ENCODE data around the gene PCLO. TPM values are rescaled to one million over a fixed set of nuclear protein-coding genes. Genes with fewer than 3 reads are reported as not detected.

PCLO gene
- total RNA-seq, 1 donor from 2014 or later = 17.4 TPM

GRCh38 chr7:82760074-82760473, 402.6 kb downstream of the PCLO start:
- Mint-ChIP-seq H3K4me3 (ENCODE audit: unreplicated experiment) (no peak overlapping the region), H3K27me3 (ENCODE audit: unreplicated experiment) (no peaks in the 10 kb centered on the region)

GRCh38 chr7:82755705-82756551, 406.8 kb downstream of the PCLO start:
- no peak overlapping the region for H3K4me3 Mint-ChIP-seq (ENCODE audit: unreplicated experiment)
- no peaks in the 10 kb centered on the region for H3K9me3 Mint-ChIP-seq (ENCODE audit: unreplicated experiment)
- no peak for DNase-seq
- H3K4me1 Mint-ChIP-seq (ENCODE audit: low read depth, unreplicated experiment) = no peaks in the 10 kb centered on the region
- H3K27ac Mint-ChIP-seq (ENCODE audit: unreplicated experiment) = no peak overlapping the region
- H3K36me3 Mint-ChIP-seq (ENCODE audit: unreplicated experiment) = no peaks in the 10 kb centered on the region
- no peaks in the 10 kb centered on the region for H3K27me3 Mint-ChIP-seq (ENCODE audit: unreplicated experiment)
- no peak for TF ChIP-seq CTCF (IDR thresholded peaks at IDR 0.05; ENCODE audit: partially characterized antibody, unreplicated experiment)

More at GRCh38 chr7:82760074-82760473, 402.6 kb downstream of the PCLO start:
- Mint-ChIP-seq H3K27ac (ENCODE audit: unreplicated experiment) (no peak overlapping the region), H3K36me3 (ENCODE audit: unreplicated experiment) (no peaks in the 10 kb centered on the region), H3K9me3 (ENCODE audit: unreplicated experiment) (no peaks in the 10 kb centered on the region), H3K4me1 (ENCODE audit: low read depth, unreplicated experiment) (no peaks in the 10 kb centered on the region)
- DNase-seq = no peak
- no peak for TF ChIP-seq CTCF (IDR thresholded peaks at IDR 0.05; ENCODE audit: partially characterized antibody, unreplicated experiment)

- Mint-ChIP-seq H3K27ac (ENCODE audit: unreplicated experiment) (no peak overlapping the region), H3K9me3 (ENCODE audit: unreplicated experiment) (peaks cover 3% of the 10 kb centered on the region)
Measured at GRCh38 chr7:82750007-82750406, 412.7 kb downstream of the PCLO start.

GRCh38 chr7:82745820-82746219, 416.9 kb downstream of the PCLO start:
- Mint-ChIP-seq H3K36me3 (ENCODE audit: unreplicated experiment) (no peaks in the 10 kb centered on the region), H3K4me1 (ENCODE audit: low read depth, unreplicated experiment) (no peaks in the 10 kb centered on the region), H3K27me3 (ENCODE audit: unreplicated experiment) (no peaks in the 10 kb centered on the region), H3K4me3 (ENCODE audit: unreplicated experiment) (no peak overlapping the region), H3K27ac (ENCODE audit: unreplicated experiment) (no peak overlapping the region), H3K9me3 (ENCODE audit: unreplicated experiment) (peaks cover 3% of the 10 kb centered on the region)
- no peak for DNase-seq
- no peak for TF ChIP-seq CTCF (IDR thresholded peaks at IDR 0.05; ENCODE audit: partially characterized antibody, unreplicated experiment)

More at GRCh38 chr7:82750007-82750406, 412.7 kb downstream of the PCLO start:
- no peak for TF ChIP-seq CTCF (IDR thresholded peaks at IDR 0.05; ENCODE audit: partially characterized antibody, unreplicated experiment)
- Mint-ChIP-seq H3K4me3 (ENCODE audit: unreplicated experiment) (no peak overlapping the region), H3K36me3 (ENCODE audit: unreplicated experiment) (no peaks in the 10 kb centered on the region), H3K27me3 (ENCODE audit: unreplicated experiment) (no peaks in the 10 kb centered on the region), H3K4me1 (ENCODE audit: low read depth, unreplicated experiment) (no peaks in the 10 kb centered on the region)
- DNase-seq = no peak

GRCh38 chr7:82745117-82745516, 417.6 kb downstream of the PCLO start:
- H3K27ac Mint-ChIP-seq (ENCODE audit: unreplicated experiment) = no peak overlapping the region
- no peaks in the 10 kb centered on the region for H3K36me3 Mint-ChIP-seq (ENCODE audit: unreplicated experiment)
- H3K4me3 Mint-ChIP-seq (ENCODE audit: unreplicated experiment) = no peak overlapping the region
- no peak for DNase-seq
- TF ChIP-seq CTCF (IDR thresholded peaks at IDR 0.05; ENCODE audit: partially characterized antibody, unreplicated experiment) = no peak
- no peaks in the 10 kb centered on the region for H3K27me3 Mint-ChIP-seq (ENCODE audit: unreplicated experiment)
- H3K4me1 Mint-ChIP-seq (ENCODE audit: low read depth, unreplicated experiment) = no peaks in the 10 kb centered on the region
- H3K9me3 Mint-ChIP-seq (ENCODE audit: unreplicated experiment) = peaks cover 3% of the 10 kb centered on the region

All from glutamatergic neuron (in vitro differentiated cells).